ENCODE measurements around the gene ATXN10.
"Not testable (repeated sequence)": the region's sequence is repeated elsewhere in the genome, so short reads cannot be mapped to it uniquely, and the experiment has no call there.

ATXN10 gene

GRCh38 chr22:45714390-45714789 is 42.8 kb downstream of the ATXN10 start:
- DNase-seq, result not testable (repeated sequence)

- DNase-seq, result no peak
Measured at GRCh38 chr22:45717789-45718188, 46.2 kb downstream of the ATXN10 start.

- DNase-seq, result no peak
Measured at GRCh38 chr22:45718391-45718790, 46.8 kb downstream of the ATXN10 start.

- no peak for DNase-seq
Measured at GRCh38 chr22:45720839-45721378, 49.3 kb downstream of the ATXN10 start.

GRCh38 chr22:45722006-45722405 is 50.4 kb downstream of the ATXN10 start:
- DNase-seq, result no peak

GRCh38 chr22:45726081-45726480 is 54.4 kb downstream of the ATXN10 start:
- no peak for DNase-seq

- DNase-seq, result no peak
Measured at GRCh38 chr22:45731041-45731797, 59.6 kb downstream of the ATXN10 start.

GRCh38 chr22:45731798-45732495 is 60.3 kb downstream of the ATXN10 start:
- no peak for DNase-seq

- DNase-seq, result no peak
Measured at GRCh38 chr22:45735273-45735672, 63.6 kb downstream of the ATXN10 start.

- no peak for DNase-seq
Measured at GRCh38 chr22:45738206-45738605, 66.6 kb downstream of the ATXN10 start.

- DNase-seq, result no peak
Measured at GRCh38 chr22:45740236-45740635, 68.6 kb downstream of the ATXN10 start.

GRCh38 chr22:45742866-45743450 is 71.3 kb downstream of the ATXN10 start:
- DNase-seq, result no peak

GRCh38 chr22:45743687-45744086 is 72.1 kb downstream of the ATXN10 start:
- DNase-seq, result no peak

- DNase-seq, result no peak
Measured at GRCh38 chr22:45744442-45744841, 72.8 kb downstream of the ATXN10 start.

- no peak for DNase-seq
Measured at GRCh38 chr22:45750626-45751025, 79.0 kb downstream of the ATXN10 start.

- no peak for DNase-seq
Measured at GRCh38 chr22:45752036-45752435, 80.4 kb downstream of the ATXN10 start.

GRCh38 chr22:45754822-45755221 is 83.2 kb downstream of the ATXN10 start:
- DNase-seq, result no peak

GRCh38 chr22:45756558-45756957 is 84.9 kb downstream of the ATXN10 start:
- no peak for DNase-seq

GRCh38 chr22:45757068-45757467 is 85.4 kb downstream of the ATXN10 start:
- DNase-seq, result no peak

- no peak for DNase-seq
Measured at GRCh38 chr22:45757936-45758335, 86.3 kb downstream of the ATXN10 start.

- DNase-seq, result no peak
Measured at GRCh38 chr22:45758603-45759002, 87.0 kb downstream of the ATXN10 start.

GRCh38 chr22:45760682-45761081 is 89.0 kb downstream of the ATXN10 start:
- no peak for DNase-seq

GRCh38 chr22:45762545-45763235 is 91.1 kb downstream of the ATXN10 start:
- DNase-seq, result no peak
